ENCODE data around the gene RCSD1. TPM values are rescaled to one million over a fixed set of nuclear protein-coding genes. Genes with fewer than 3 reads are reported as not detected.

The RCSD1 gene
- total RNA-seq, 1 experiment from 2014 or later: 0.50 TPM

DNA sequence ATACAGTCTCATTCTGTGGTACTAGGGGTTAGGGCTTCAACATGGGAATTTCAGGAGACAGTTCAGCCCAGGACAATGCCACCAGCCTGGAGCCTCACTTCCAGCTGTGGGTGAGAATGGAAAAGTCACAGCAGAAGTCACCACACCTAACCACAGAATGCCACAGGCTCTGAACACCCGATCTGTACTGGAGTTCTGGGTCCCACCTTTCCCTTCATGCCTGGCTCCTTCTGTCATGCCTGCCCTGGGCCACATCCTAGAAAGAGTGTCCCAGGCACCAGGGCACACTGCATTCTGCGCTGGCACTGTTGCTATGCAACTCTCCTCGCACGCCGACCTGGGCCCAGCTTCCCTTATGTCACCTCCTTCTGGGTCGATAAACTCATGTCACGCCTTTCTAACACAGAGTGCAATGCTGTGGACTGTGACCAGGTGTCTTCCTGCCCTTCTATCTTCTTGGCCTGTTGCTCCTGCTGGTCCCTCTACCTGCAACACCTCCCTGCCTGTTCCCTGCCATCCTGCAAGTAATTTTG, 21.2 kb downstream of the RCSD1 start:
- H3K4me3 Mint-ChIP-seq: no peak overlapping the region
- ATAC-seq (no peak), DNase-seq (ENCODE audit: low spot score) (no peak)
- CTCF ChIA-PET: no interaction called here
- POLR2A ChIA-PET: no interaction called here
- TF ChIP-seq ZNF396 (CRISPR knock-in tag; IDR thresholded peaks at IDR 0.05; ENCODE audit: borderline replicate concordance): no peak
- no peak overlapping the region for H3K27ac Mint-ChIP-seq
- H3K9me3 Mint-ChIP-seq: no peaks in the 10 kb centered on the region
- no peaks in the 10 kb centered on the region for H3K36me3 Mint-ChIP-seq
- peaks cover 19% of the 10 kb centered on the region for H3K4me1 Mint-ChIP-seq
- H3K27me3 Mint-ChIP-seq (ENCODE audit: low read depth): no peaks in the 10 kb centered on the region; the same call in 1 of the 2 replicates

- no peak for DNase-seq (ENCODE audit: low spot score)
- ATAC-seq: no peak
- POLR2A ChIA-PET: no interaction called here
- H3K27me3 Mint-ChIP-seq (ENCODE audit: low read depth): peaks cover 3% of the 10 kb centered on the region; the same call in 1 of the 2 replicates
- no peaks in the 10 kb centered on the region for H3K9me3 Mint-ChIP-seq
- no peaks in the 10 kb centered on the region for H3K36me3 Mint-ChIP-seq
- no peak overlapping the region for H3K27ac Mint-ChIP-seq
- no peak overlapping the region for H3K4me3 Mint-ChIP-seq
- TF ChIP-seq CREM (CRISPR knock-in tag; IDR thresholded peaks at IDR 0.05) (no peak), STAT6 (CRISPR knock-in tag; conservative IDR thresholded peaks at IDR 0.05; ENCODE audit: low read depth) (no peak), ZBTB43 (CRISPR knock-in tag; IDR thresholded peaks at IDR 0.05) (no peak), PREB (CRISPR knock-in tag; IDR thresholded peaks at IDR 0.05; ENCODE audit: borderline replicate concordance) (no peak), SMAD3 (CRISPR knock-in tag; IDR thresholded peaks at IDR 0.05; ENCODE audit: borderline replicate concordance) (no peak), MXD4 (CRISPR knock-in tag; IDR thresholded peaks at IDR 0.05; ENCODE audit: borderline replicate concordance) (no peak), NR2C2 (CRISPR knock-in tag; IDR thresholded peaks at IDR 0.05) (no peak)
- TF ChIP-seq, protein P1, sequence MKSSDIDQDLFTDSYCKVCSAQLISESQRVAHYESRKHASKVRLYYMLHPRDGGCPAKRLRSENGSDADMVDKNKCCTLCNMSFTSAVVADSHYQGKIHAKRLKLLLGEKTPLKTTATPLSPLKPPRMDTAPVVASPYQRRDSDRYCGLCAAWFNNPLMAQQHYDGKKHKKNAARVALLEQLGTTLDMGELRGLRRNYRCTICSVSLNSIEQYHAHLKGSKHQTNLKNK (CRISPR knock-in tag; IDR thresholded peaks at IDR 0.05): no peak
- TF ChIP-seq, protein P2, sequence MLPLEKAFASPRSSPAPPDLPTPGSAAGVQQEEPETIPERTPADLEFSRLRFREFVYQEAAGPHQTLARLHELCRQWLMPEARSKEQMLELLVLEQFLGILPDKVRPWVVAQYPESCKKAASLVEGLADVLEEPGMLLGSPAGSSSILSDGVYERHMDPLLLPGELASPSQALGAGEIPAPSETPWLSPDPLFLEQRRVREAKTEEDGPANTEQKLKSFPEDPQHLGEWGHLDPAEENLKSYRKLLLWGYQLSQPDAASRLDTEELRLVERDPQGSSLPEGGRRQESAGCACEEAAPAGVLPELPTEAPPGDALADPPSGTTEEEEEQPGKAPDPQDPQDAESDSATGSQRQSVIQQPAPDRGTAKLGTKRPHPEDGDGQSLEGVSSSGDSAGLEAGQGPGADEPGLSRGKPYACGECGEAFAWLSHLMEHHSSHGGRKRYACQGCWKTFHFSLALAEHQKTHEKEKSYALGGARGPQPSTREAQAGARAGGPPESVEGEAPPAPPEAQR (CRISPR knock-in tag; IDR thresholded peaks at IDR 0.05): no peak
- H3K4me1 Mint-ChIP-seq: peaks cover 9% of the 10 kb centered on the region; the same call in 1 of the 2 replicates
- CTCF ChIA-PET: interaction anchor here (0.6 to 1.5 kb wide), 3 partner anchors 20 to 115 kb away, joined by 3 to 4 read pairs (median 3); no protein-coding TSS in a partner anchor
Measured at GRCh38 chr1:167654975-167655575, 25.0 kb downstream of the RCSD1 start.

DNA sequence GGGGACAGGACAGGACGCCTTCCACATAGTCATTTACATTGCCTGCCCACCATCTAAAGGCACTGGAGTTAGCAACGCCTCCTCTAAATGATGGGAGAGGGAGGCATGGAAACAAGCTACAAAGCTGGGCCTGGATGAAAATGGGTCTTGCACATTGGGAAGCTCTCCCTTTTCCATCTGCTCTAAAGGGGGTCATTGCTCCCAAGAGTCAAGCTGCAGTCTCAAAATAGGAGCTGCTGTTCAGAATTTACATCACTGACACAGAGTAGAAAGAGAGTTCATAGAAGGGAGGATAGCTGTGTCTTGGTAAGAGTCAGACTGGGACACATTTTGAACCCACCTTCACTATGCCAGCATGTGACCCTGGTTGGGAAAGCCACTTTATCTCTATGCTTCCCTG, 26.6 kb downstream of the RCSD1 start:
- H3K4me3 Mint-ChIP-seq: no peak overlapping the region
- peaks cover 3% of the 10 kb centered on the region; the same call in 1 of the 2 replicates for H3K27me3 Mint-ChIP-seq (ENCODE audit: low read depth)
- H3K36me3 Mint-ChIP-seq: no peaks in the 10 kb centered on the region
- no peaks in the 10 kb centered on the region for H3K9me3 Mint-ChIP-seq
- H3K4me1 Mint-ChIP-seq: peaks cover 4% of the 10 kb centered on the region; the same call in 1 of the 2 replicates
- H3K27ac Mint-ChIP-seq: no peak overlapping the region
- ATAC-seq (no peak), DNase-seq (ENCODE audit: low spot score) (no peak)
- CTCF ChIA-PET: interaction anchor here (0.5 to 1.5 kb wide), 2 partner anchors 31 to 182 kb away, joined by 4 read pairs; no protein-coding TSS in a partner anchor
- POLR2A ChIA-PET: no interaction called here
- TF ChIP-seq, protein P3, sequence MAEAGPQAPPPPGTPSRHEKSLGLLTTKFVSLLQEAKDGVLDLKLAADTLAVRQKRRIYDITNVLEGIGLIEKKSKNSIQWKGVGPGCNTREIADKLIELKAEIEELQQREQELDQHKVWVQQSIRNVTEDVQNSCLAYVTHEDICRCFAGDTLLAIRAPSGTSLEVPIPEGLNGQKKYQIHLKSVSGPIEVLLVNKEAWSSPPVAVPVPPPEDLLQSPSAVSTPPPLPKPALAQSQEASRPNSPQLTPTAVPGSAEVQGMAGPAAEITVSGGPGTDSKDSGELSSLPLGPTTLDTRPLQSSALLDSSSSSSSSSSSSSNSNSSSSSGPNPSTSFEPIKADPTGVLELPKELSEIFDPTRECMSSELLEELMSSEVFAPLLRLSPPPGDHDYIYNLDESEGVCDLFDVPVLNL (CRISPR knock-in tag; IDR thresholded peaks at IDR 0.05; ENCODE audit: borderline replicate concordance, low read depth): no peak
- TF ChIP-seq ZNF317 (CRISPR knock-in tag; IDR thresholded peaks at IDR 0.05; ENCODE audit: borderline replicate concordance, low read depth) (no peak), SMAD4 (CRISPR knock-in tag; IDR thresholded peaks at IDR 0.05) (no peak), SMAD3 (CRISPR knock-in tag; IDR thresholded peaks at IDR 0.05; ENCODE audit: borderline replicate concordance) (no peak), KAT7 (CRISPR knock-in tag; IDR thresholded peaks at IDR 0.05; ENCODE audit: borderline replicate concordance) (no peak), ESRRA (CRISPR knock-in tag; IDR thresholded peaks at IDR 0.05; ENCODE audit: borderline replicate concordance) (no peak), NR1H2 (CRISPR knock-in tag; IDR thresholded peaks at IDR 0.05) (no peak), IRF2 (CRISPR knock-in tag; IDR thresholded peaks at IDR 0.05; ENCODE audit: borderline replicate concordance, low read depth) (no peak), MYBL2 (CRISPR knock-in tag; IDR thresholded peaks at IDR 0.05) (no peak)
- TF ChIP-seq, protein P4, sequence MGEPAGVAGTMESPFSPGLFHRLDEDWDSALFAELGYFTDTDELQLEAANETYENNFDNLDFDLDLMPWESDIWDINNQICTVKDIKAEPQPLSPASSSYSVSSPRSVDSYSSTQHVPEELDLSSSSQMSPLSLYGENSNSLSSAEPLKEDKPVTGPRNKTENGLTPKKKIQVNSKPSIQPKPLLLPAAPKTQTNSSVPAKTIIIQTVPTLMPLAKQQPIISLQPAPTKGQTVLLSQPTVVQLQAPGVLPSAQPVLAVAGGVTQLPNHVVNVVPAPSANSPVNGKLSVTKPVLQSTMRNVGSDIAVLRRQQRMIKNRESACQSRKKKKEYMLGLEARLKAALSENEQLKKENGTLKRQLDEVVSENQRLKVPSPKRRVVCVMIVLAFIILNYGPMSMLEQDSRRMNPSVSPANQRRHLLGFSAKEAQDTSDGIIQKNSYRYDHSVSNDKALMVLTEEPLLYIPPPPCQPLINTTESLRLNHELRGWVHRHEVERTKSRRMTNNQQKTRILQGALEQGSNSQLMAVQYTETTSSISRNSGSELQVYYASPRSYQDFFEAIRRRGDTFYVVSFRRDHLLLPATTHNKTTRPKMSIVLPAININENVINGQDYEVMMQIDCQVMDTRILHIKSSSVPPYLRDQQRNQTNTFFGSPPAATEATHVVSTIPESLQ (CRISPR knock-in tag; IDR thresholded peaks at IDR 0.05): no peak

Measured in WTC11 (cell line).